ENCODE measurements around the gene TSR3.

TSR3 gene

GRCh38 chr16:1354815-1355540 lies 3.3 kb upstream of the TSR3 start:
- Histone ChIP-seq H3K4me1 (ENCODE audit: insufficient read depth, poor library complexity, severe bottlenecking) (no peaks in the 10 kb centered on the region), H3K4me3 (ENCODE audit: severe bottlenecking) (no peak overlapping the region)
- DNase-seq (ENCODE audit: low spot score) = no peak

GRCh38 chr16:1351215-1351581 lies 480 bp downstream of the TSR3 start:
- TF ChIP-seq CTCF (IDR thresholded peaks at IDR 0.05; ENCODE audit: poor library complexity, severe bottlenecking) = no peak
- ATAC-seq (ENCODE audit: low read depth) = 0 out of 3 replicates have a peak, but pooled peaks have one; percentile 3
- Histone ChIP-seq H3K36me3 (ENCODE audit: low read depth) (peaks cover 14% of the 10 kb centered on the region; the same call in 1 of the 2 replicates), H3K4me3 (ENCODE audit: severe bottlenecking) (peak overlapping the region; percentile 82), H3K4me1 (ENCODE audit: insufficient read depth, poor library complexity, severe bottlenecking) (no peaks in the 10 kb centered on the region), H3K9me3 (ENCODE audit: severe bottlenecking) (no peaks in the 10 kb centered on the region), H3K27me3 (ENCODE audit: insufficient read depth, poor library complexity, severe bottlenecking) (no peaks in the 10 kb centered on the region), H3K27ac (ENCODE audit: poor library complexity, severe bottlenecking) (no peak overlapping the region)
- DNase-seq (ENCODE audit: low spot score) = no peak

More at GRCh38 chr16:1354815-1355540, 3.3 kb upstream of the TSR3 start:
- no peak for TF ChIP-seq CTCF (IDR thresholded peaks at IDR 0.05; ENCODE audit: poor library complexity, severe bottlenecking)
- Histone ChIP-seq H3K36me3 (ENCODE audit: low read depth) (peaks cover 8% of the 10 kb centered on the region; the same call in 1 of the 2 replicates), H3K9me3 (ENCODE audit: severe bottlenecking) (no peaks in the 10 kb centered on the region), H3K27ac (ENCODE audit: poor library complexity, severe bottlenecking) (no peak overlapping the region), H3K27me3 (ENCODE audit: insufficient read depth, poor library complexity, severe bottlenecking) (no peaks in the 10 kb centered on the region)
- ATAC-seq (ENCODE audit: low read depth) = no peak

GRCh38 chr16:1350691-1351090 lies 987 bp downstream of the TSR3 start:
- no peaks in the 10 kb centered on the region for H3K27me3 ChIP-seq (ENCODE audit: insufficient read depth, poor library complexity, severe bottlenecking)
- TF ChIP-seq CTCF (IDR thresholded peaks at IDR 0.05; ENCODE audit: poor library complexity, severe bottlenecking) = no peak
- peak overlapping the region; percentile 82 for H3K4me3 ChIP-seq (ENCODE audit: severe bottlenecking)
- H3K4me1 ChIP-seq (ENCODE audit: insufficient read depth, poor library complexity, severe bottlenecking) = no peaks in the 10 kb centered on the region
- DNase-seq (ENCODE audit: low spot score) (no peak), ATAC-seq (ENCODE audit: low read depth) (no peak)
- no peak overlapping the region for H3K27ac ChIP-seq (ENCODE audit: poor library complexity, severe bottlenecking)
- peaks cover 14% of the 10 kb centered on the region; the same call in 1 of the 2 replicates for H3K36me3 ChIP-seq (ENCODE audit: low read depth)
- H3K9me3 ChIP-seq (ENCODE audit: severe bottlenecking) = no peaks in the 10 kb centered on the region

GRCh38 chr16:1349951-1350350 lies 1.7 kb downstream of the TSR3 start:
- H3K9me3 ChIP-seq (ENCODE audit: severe bottlenecking) = no peaks in the 10 kb centered on the region
- peaks cover 14% of the 10 kb centered on the region; the same call in 1 of the 2 replicates for H3K36me3 ChIP-seq (ENCODE audit: low read depth)
- H3K4me1 ChIP-seq (ENCODE audit: insufficient read depth, poor library complexity, severe bottlenecking) = no peaks in the 10 kb centered on the region
- no peak for TF ChIP-seq CTCF (IDR thresholded peaks at IDR 0.05; ENCODE audit: poor library complexity, severe bottlenecking)
- DNase-seq (ENCODE audit: low spot score) (no peak), ATAC-seq (ENCODE audit: low read depth) (no peak)
- no peak overlapping the region for H3K4me3 ChIP-seq (ENCODE audit: severe bottlenecking)
- H3K27me3 ChIP-seq (ENCODE audit: insufficient read depth, poor library complexity, severe bottlenecking) = no peaks in the 10 kb centered on the region
- no peak overlapping the region for H3K27ac ChIP-seq (ENCODE audit: poor library complexity, severe bottlenecking)

GRCh38 chr16:1349351-1349750 lies 2.3 kb downstream of the TSR3 start:
- Histone ChIP-seq H3K4me3 (ENCODE audit: severe bottlenecking) (no peak overlapping the region), H3K36me3 (ENCODE audit: low read depth) (peaks cover 14% of the 10 kb centered on the region; the same call in 1 of the 2 replicates), H3K9me3 (ENCODE audit: severe bottlenecking) (no peaks in the 10 kb centered on the region), H3K27ac (ENCODE audit: poor library complexity, severe bottlenecking) (no peak overlapping the region), H3K27me3 (ENCODE audit: insufficient read depth, poor library complexity, severe bottlenecking) (no peaks in the 10 kb centered on the region), H3K4me1 (ENCODE audit: insufficient read depth, poor library complexity, severe bottlenecking) (no peaks in the 10 kb centered on the region)
- TF ChIP-seq CTCF (IDR thresholded peaks at IDR 0.05; ENCODE audit: poor library complexity, severe bottlenecking) = no peak
- ATAC-seq (ENCODE audit: low read depth) (no peak), DNase-seq (ENCODE audit: low spot score) (no peak)

Measured in RWPE2 (cell line).